HG03064 (cell line): ENCODE results near the gene MRM3.
"Not testable (repeated sequence)": the region's sequence is repeated elsewhere in the genome, so short reads cannot be mapped to it uniquely, and the experiment has no call there.

ENCODE experiments used
- ATAC-seq: cut with Tn5 transposase; IDR thresholded peaks from one replicate; pipeline ENCODE4 v1.9.1; 2021; ENCODE audit warnings: low read depth; ENCODE audit not compliant: unreplicated experiment

The MRM3 gene

GRCh38 chr17:794876-795275 is 12.7 kb downstream of the MRM3 start:
- ATAC-seq = no peak

- no peak for ATAC-seq
Measured at GRCh38 chr17:795276-795675, 13.1 kb downstream of the MRM3 start.

- no peak for ATAC-seq
Measured at GRCh38 chr17:795721-796120, 13.6 kb downstream of the MRM3 start.

GRCh38 chr17:796609-797008 is 14.5 kb downstream of the MRM3 start:
- no peak for ATAC-seq

- no peak for ATAC-seq
Measured at GRCh38 chr17:797236-797840, 15.2 kb downstream of the MRM3 start.

GRCh38 chr17:798246-798645 is 16.1 kb downstream of the MRM3 start:
- ATAC-seq = no peak

GRCh38 chr17:799261-799660 is 17.1 kb downstream of the MRM3 start:
- ATAC-seq = no peak

GRCh38 chr17:800446-801242 is 18.5 kb downstream of the MRM3 start:
- no peak for ATAC-seq

GRCh38 chr17:801660-802059 is 19.5 kb downstream of the MRM3 start:
- no peak for ATAC-seq

GRCh38 chr17:802481-802880 is 20.3 kb downstream of the MRM3 start:
- ATAC-seq = no peak

- ATAC-seq = no peak
Measured at GRCh38 chr17:802901-803881, 21.0 kb downstream of the MRM3 start.

- no peak for ATAC-seq
Measured at GRCh38 chr17:804541-805435, 22.6 kb downstream of the MRM3 start.

GRCh38 chr17:805886-806285 is 23.7 kb downstream of the MRM3 start:
- not testable (repeated sequence) for ATAC-seq

- ATAC-seq = no peak
Measured at GRCh38 chr17:806346-806745, 24.2 kb downstream of the MRM3 start.

GRCh38 chr17:806781-807522 is 24.8 kb downstream of the MRM3 start:
- ATAC-seq = no peak

- ATAC-seq = no peak
Measured at GRCh38 chr17:807523-808294, 25.6 kb downstream of the MRM3 start.

GRCh38 chr17:811051-811784 is 29.1 kb downstream of the MRM3 start:
- no peak for ATAC-seq

GRCh38 chr17:812638-813204 is 30.6 kb downstream of the MRM3 start:
- ATAC-seq = no peak
